Stimulated activated naive B cell treated with anti-CD40 and anti-IgM and Interleukin-4, amounts not matched to agents 10 μg/mL and 1 μg/mL and 100 μg/mL, for 72 hours (primary cell): ENCODE results near the gene RMDN2.

Experiments used
- ATAC-seq, 2 donors: fragments of 150-1000 bp; cut with Tn5 transposase; replicated peaks; 2 replicates each; pipeline ENCODE4 v1.10.0; 2021; ENCODE audit warnings: moderate library complexity in 1 of 2
- DNase-seq: peaks from one replicate; pipeline ENCODE4 v3.0.0; 2021
- H3K27ac Mint-ChIP-seq: one replicate; pipeline ENCODE4 v1.8.0; 2022; ENCODE audit warnings: mild to moderate bottlenecking, mixed read lengths
- H3K27me3 Mint-ChIP-seq, 2 donors: one replicate each; pipeline ENCODE4 v1.8.0; 2022; ENCODE audit warnings: mixed read lengths in 2 of 2
- H3K36me3 Mint-ChIP-seq, 2 donors: one replicate each; pipeline ENCODE4 v1.8.0; 2022; ENCODE audit warnings: mixed read lengths in 2 of 2, mild to moderate bottlenecking in 1 of 2
- H3K4me1 Mint-ChIP-seq, 2 donors: one replicate each; pipeline ENCODE4 v1.8.0; 2022; ENCODE audit warnings: mixed read lengths in 2 of 2, mild to moderate bottlenecking in 1 of 2
- H3K4me3 Mint-ChIP-seq, 2 donors: one replicate each; pipeline ENCODE4 v1.8.0; 2022; ENCODE audit warnings: mild to moderate bottlenecking in 2 of 2, mixed read lengths in 2 of 2, moderate library complexity in 1 of 2
- H3K9me3 Mint-ChIP-seq, 2 donors: one replicate each; pipeline ENCODE4 v1.8.0; 2022; ENCODE audit warnings: mixed read lengths in 2 of 2, mild to moderate bottlenecking in 1 of 2

Gene RMDN2

GRCh38 chr2:38037757-38038621 lies 112.9 kb downstream of the RMDN2 start:
- DNase-seq = peak; percentile 60
- H3K4me1 Mint-ChIP-seq = peaks cover 10 to 13% of the 10 kb centered on the region in 2 donors
- H3K36me3 Mint-ChIP-seq = peaks cover 6 to 7% of the 10 kb centered on the region in 2 donors
- H3K27me3 Mint-ChIP-seq = peaks cover 36 to 51% of the 10 kb centered on the region in 2 donors
- ATAC-seq = peak; percentile 91 to 92
- H3K4me3 Mint-ChIP-seq = peak overlapping the region; percentile 81 to 86
- peaks cover 0 to 5% of the 10 kb centered on the region in 2 donors for H3K9me3 Mint-ChIP-seq
- peak overlapping the region; percentile 95 for H3K27ac Mint-ChIP-seq

- no peak for DNase-seq
These were observed 113.6 kb downstream of the RMDN2 start for GRCh38 chr2:38038682-38039081.

GRCh38 chr2:38039121-38039910 lies 114.2 kb downstream of the RMDN2 start:
- peaks cover 7 to 9% of the 10 kb centered on the region in 2 donors for H3K36me3 Mint-ChIP-seq
- no peak for ATAC-seq
- no peak for DNase-seq
- peaks cover 0 to 11% of the 10 kb centered on the region in 2 donors for H3K9me3 Mint-ChIP-seq
- peaks cover 7 to 13% of the 10 kb centered on the region in 2 donors for H3K4me1 Mint-ChIP-seq
- no peak overlapping the region for H3K27ac Mint-ChIP-seq
- no peak overlapping the region for H3K4me3 Mint-ChIP-seq
- peaks cover 38 to 61% of the 10 kb centered on the region in 2 donors for H3K27me3 Mint-ChIP-seq

More at GRCh38 chr2:38038682-38039081, 113.6 kb downstream of the RMDN2 start:
- Mint-ChIP-seq H3K9me3 (peaks cover 0 to 11% of the 10 kb centered on the region in 2 donors), H3K27ac (no peak overlapping the region), H3K4me3 (peak overlapping the region in 1 of 2 donors; percentile 86), H3K27me3 (peaks cover 40 to 58% of the 10 kb centered on the region in 2 donors), H3K4me1 (peaks cover 7 to 13% of the 10 kb centered on the region in 2 donors), H3K36me3 (peaks cover 7 to 13% of the 10 kb centered on the region in 2 donors)
- ATAC-seq = no peak

- Mint-ChIP-seq H3K27ac (no peak overlapping the region), H3K9me3 (peaks cover 2 to 11% of the 10 kb centered on the region in 2 donors), H3K4me3 (no peak overlapping the region), H3K4me1 (no peaks in the 10 kb centered on the region), H3K27me3 (peaks cover 7 to 62% of the 10 kb centered on the region in 2 donors), H3K36me3 (peaks cover 8 to 9% of the 10 kb centered on the region in 2 donors)
- no peak for ATAC-seq
- DNase-seq = no peak
These were observed 120.7 kb downstream of the RMDN2 start for GRCh38 chr2:38045811-38046210.

GRCh38 chr2:38056216-38056615 lies 131.1 kb downstream of the RMDN2 start:
- Mint-ChIP-seq H3K27me3 (peaks cover 8 to 30% of the 10 kb centered on the region in 2 donors), H3K27ac (no peak overlapping the region), H3K4me1 (peaks cover 12 to 17% of the 10 kb centered on the region in 2 donors), H3K9me3 (no peaks in the 10 kb centered on the region), H3K36me3 (peaks cover 0 to 4% of the 10 kb centered on the region in 2 donors), H3K4me3 (no peak overlapping the region)
- no peak for DNase-seq
- ATAC-seq = no peak

- peaks cover 4 to 13% of the 10 kb centered on the region in 2 donors for H3K36me3 Mint-ChIP-seq
- peaks cover 12 to 17% of the 10 kb centered on the region in 2 donors for H3K4me1 Mint-ChIP-seq
- ATAC-seq = peak in 1 of 2 donors; percentile 56
- H3K27me3 Mint-ChIP-seq = peaks cover 9 to 31% of the 10 kb centered on the region in 2 donors
- no peak overlapping the region for H3K4me3 Mint-ChIP-seq
- peak overlapping the region; percentile 57 for H3K27ac Mint-ChIP-seq
- DNase-seq = no peak
- H3K9me3 Mint-ChIP-seq = peaks cover 0 to 4% of the 10 kb centered on the region in 2 donors
These were observed 132.7 kb downstream of the RMDN2 start for GRCh38 chr2:38057651-38058410.

- peaks cover 0 to 4% of the 10 kb centered on the region in 2 donors for H3K9me3 Mint-ChIP-seq
- H3K27ac Mint-ChIP-seq = peak overlapping the region; percentile 9
- H3K27me3 Mint-ChIP-seq = peaks cover 9 to 20% of the 10 kb centered on the region in 2 donors
- peaks cover 4 to 13% of the 10 kb centered on the region in 2 donors for H3K36me3 Mint-ChIP-seq
- H3K4me3 Mint-ChIP-seq = no peak overlapping the region
- H3K4me1 Mint-ChIP-seq = peaks cover 12 to 17% of the 10 kb centered on the region in 2 donors
- ATAC-seq (no peak), DNase-seq (no peak)
These were observed 135.3 kb downstream of the RMDN2 start for GRCh38 chr2:38060236-38061018.

- Mint-ChIP-seq H3K36me3 (peaks cover 6 to 9% of the 10 kb centered on the region in 2 donors), H3K27me3 (peaks cover 6 to 14% of the 10 kb centered on the region in 2 donors), H3K4me3 (no peak overlapping the region), H3K4me1 (no peaks in the 10 kb centered on the region), H3K9me3 (peaks cover 0 to 4% of the 10 kb centered on the region in 2 donors), H3K27ac (no peak overlapping the region)
- ATAC-seq (no peak), DNase-seq (no peak)
These were observed 139.9 kb downstream of the RMDN2 start for GRCh38 chr2:38064801-38065501.

- no peaks in the 10 kb centered on the region for H3K4me1 Mint-ChIP-seq
- DNase-seq = no peak
- H3K36me3 Mint-ChIP-seq = peaks cover 6 to 9% of the 10 kb centered on the region in 2 donors
- no peak overlapping the region for H3K27ac Mint-ChIP-seq
- ATAC-seq = no peak
- no peak overlapping the region for H3K4me3 Mint-ChIP-seq
- H3K27me3 Mint-ChIP-seq = peaks cover 6 to 14% of the 10 kb centered on the region in 2 donors
- peaks cover 0 to 4% of the 10 kb centered on the region in 2 donors for H3K9me3 Mint-ChIP-seq
These were observed 140.5 kb downstream of the RMDN2 start for GRCh38 chr2:38065502-38066135.

- H3K27me3 Mint-ChIP-seq = peaks cover 6 to 14% of the 10 kb centered on the region in 2 donors
- ATAC-seq = no peak
- no peak overlapping the region for H3K27ac Mint-ChIP-seq
- no peak for DNase-seq
- peaks cover 0 to 4% of the 10 kb centered on the region in 2 donors for H3K9me3 Mint-ChIP-seq
- peaks cover 6 to 11% of the 10 kb centered on the region in 2 donors for H3K36me3 Mint-ChIP-seq
- no peaks in the 10 kb centered on the region for H3K4me1 Mint-ChIP-seq
- H3K4me3 Mint-ChIP-seq = no peak overlapping the region
These were observed 141.5 kb downstream of the RMDN2 start for GRCh38 chr2:38066421-38067115.
